Peyer's patch (tissue), 4 donors: ENCODE measurements around the gene RBM33.

ENCODE experiments used
- POLR2A ChIP-seq, 2 donors: fragments of 450-650 bp; IDR thresholded peaks; one replicate each; pipeline ENCODE4 v1.5.1; 2017; ENCODE audit warnings: antibody characterized with exemption in 2 of 2, mild to moderate bottlenecking in 2 of 2, moderate library complexity in 2 of 2
- TF ChIP-seq, protein P1 (sequence below), 6 experiments: fragments of 450-650 bp in 4 of 6; fragments of 200-600 bp in 2 of 6; sonication (generic) in 1 of 6; IDR thresholded peaks; one replicate each; pipeline ENCODE4 v1.5.1; 2017 to 2019; ENCODE audit warnings: antibody characterized with exemption in 6 of 6, mild to moderate bottlenecking in 3 of 6, moderate library complexity in 1 of 6

DNA sequence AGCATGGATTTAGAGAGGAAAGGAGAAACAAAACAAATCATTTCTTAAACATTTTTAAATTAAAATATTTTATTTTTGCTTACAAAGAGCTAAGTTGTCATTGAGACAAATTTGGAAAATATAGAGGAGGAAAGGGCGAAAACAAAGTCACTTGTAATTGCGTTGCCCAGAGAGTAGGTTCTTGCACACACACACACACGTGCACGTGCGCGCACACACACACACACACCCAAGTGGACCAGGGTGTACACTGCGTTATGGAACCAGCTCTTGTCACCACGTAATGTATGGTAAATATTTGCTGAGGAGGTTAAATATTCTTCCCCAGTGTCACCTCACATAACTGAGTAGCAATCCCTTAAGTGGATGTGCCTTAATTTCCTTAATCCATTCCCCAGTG is 146.2 kb downstream of the RBM33 start:
- no peak for TF ChIP-seq POLR2A (IDR thresholded peaks at IDR 0.05)
- TF ChIP-seq, protein P1, sequence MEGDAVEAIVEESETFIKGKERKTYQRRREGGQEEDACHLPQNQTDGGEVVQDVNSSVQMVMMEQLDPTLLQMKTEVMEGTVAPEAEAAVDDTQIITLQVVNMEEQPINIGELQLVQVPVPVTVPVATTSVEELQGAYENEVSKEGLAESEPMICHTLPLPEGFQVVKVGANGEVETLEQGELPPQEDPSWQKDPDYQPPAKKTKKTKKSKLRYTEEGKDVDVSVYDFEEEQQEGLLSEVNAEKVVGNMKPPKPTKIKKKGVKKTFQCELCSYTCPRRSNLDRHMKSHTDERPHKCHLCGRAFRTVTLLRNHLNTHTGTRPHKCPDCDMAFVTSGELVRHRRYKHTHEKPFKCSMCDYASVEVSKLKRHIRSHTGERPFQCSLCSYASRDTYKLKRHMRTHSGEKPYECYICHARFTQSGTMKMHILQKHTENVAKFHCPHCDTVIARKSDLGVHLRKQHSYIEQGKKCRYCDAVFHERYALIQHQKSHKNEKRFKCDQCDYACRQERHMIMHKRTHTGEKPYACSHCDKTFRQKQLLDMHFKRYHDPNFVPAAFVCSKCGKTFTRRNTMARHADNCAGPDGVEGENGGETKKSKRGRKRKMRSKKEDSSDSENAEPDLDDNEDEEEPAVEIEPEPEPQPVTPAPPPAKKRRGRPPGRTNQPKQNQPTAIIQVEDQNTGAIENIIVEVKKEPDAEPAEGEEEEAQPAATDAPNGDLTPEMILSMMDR (IDR thresholded peaks at IDR 0.05) = no peak
